Naive B cell (primary cell): ENCODE measurements around the gene ST8SIA3. TPM values are rescaled to one million over a fixed set of nuclear protein-coding genes. Genes with fewer than 3 reads are reported as not detected.

Source experiments
- ATAC-seq, 2 donors: fragments of 150-1000 bp; cut with Tn5 transposase; 2 replicates each; pipeline ENCODE4 v1.10.0; 2021; ENCODE audit warnings: low read depth in 2 of 2, mild to moderate bottlenecking in 2 of 2, moderate library complexity in 2 of 2
- DNase-seq: peaks from one replicate; pipeline ENCODE4 v3.0.0; 2022
- H3K27ac Mint-ChIP-seq, 6 donors: one replicate each; pipeline ENCODE4 v1.8.0; 2020 to 2022; ENCODE audit warnings: mild to moderate bottlenecking in 6 of 6, mixed read lengths in 6 of 6, moderate library complexity in 5 of 6, inconsistent platforms in 2 of 6
- H3K27me3 Mint-ChIP-seq, 3 donors: one replicate each; pipeline ENCODE4 v1.8.0; 2021 to 2022; ENCODE audit warnings: mixed read lengths in 3 of 3, mild to moderate bottlenecking in 1 of 3
- H3K36me3 Mint-ChIP-seq, 2 donors: one replicate each; pipeline ENCODE4 v1.8.0; 2020 to 2022; ENCODE audit warnings: mixed read lengths in 2 of 2, inconsistent platforms in 1 of 2, mild to moderate bottlenecking in 1 of 2
- H3K4me1 Mint-ChIP-seq, 3 donors: one replicate each; pipeline ENCODE4 v1.8.0; 2020 to 2022; ENCODE audit warnings: mixed read lengths in 3 of 3, inconsistent platforms in 1 of 3, mild to moderate bottlenecking in 1 of 3, moderate library complexity in 1 of 3
- H3K4me3 Mint-ChIP-seq, 8 donors: one replicate each; pipeline ENCODE4 v1.8.0; 2020 to 2022; ENCODE audit warnings: mild to moderate bottlenecking in 8 of 8, mixed read lengths in 8 of 8, moderate library complexity in 8 of 8, inconsistent platforms in 2 of 8
- H3K9me3 Mint-ChIP-seq, 7 donors: one replicate each; pipeline ENCODE4 v1.8.0; 2020 to 2022; ENCODE audit warnings: mixed read lengths in 7 of 7, mild to moderate bottlenecking in 5 of 7, inconsistent platforms in 2 of 7, moderate library complexity in 1 of 7
- polyA plus RNA-seq, 6 donors: library from polyadenylated mRNA; unstranded; fragments of 300-500 nt; fragmentation: Illumina TruSeq; gene quantifications; one replicate each; pipeline ENCODE4 v1.2.3, GENCODE V29; 2021; ENCODE audit warnings: low read depth in 6 of 6

Gene ST8SIA3, protein sequence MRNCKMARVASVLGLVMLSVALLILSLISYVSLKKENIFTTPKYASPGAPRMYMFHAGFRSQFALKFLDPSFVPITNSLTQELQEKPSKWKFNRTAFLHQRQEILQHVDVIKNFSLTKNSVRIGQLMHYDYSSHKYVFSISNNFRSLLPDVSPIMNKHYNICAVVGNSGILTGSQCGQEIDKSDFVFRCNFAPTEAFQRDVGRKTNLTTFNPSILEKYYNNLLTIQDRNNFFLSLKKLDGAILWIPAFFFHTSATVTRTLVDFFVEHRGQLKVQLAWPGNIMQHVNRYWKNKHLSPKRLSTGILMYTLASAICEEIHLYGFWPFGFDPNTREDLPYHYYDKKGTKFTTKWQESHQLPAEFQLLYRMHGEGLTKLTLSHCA
- polyA plus RNA-seq: not detected

DNA sequence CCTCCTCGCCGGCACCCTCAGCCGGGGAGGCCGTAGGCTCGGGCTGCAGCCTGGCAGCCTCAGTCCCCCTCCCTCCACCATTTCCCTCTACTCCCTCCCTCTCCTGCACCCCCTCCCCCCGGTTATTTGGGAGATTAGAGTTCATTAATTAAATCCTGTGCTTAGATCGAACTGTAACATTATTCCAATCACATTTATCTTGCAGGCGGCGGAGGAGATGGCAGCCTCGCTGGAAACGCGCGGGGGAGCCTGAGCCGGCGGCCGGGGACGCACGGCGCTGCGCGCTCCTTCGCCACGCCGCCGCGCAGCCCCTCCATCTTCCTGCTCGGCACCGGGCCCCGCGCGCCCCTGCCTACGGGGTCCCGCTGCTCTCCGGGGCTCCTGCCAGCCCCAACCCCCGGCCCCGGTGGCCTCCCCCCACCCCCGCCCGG, at the start of gene ST8SIA3:
Gene ST8SIA3, plus strand, starts transcription at position 287 of the 431 bp plus-strand sequence. CDS start 290 bp downstream, outside the sequence.
- no peak for DNase-seq
- Mint-ChIP-seq H3K9me3 (peaks cover 0 to 26% (median 9%) of the 10 kb centered on the region in 7 donors), H3K4me3 (peak within 1 kb of the TSS in 2 of 8 donors; percentile 53 to 68), H3K27ac (peak within 1 kb of the TSS in 2 of 6 donors; percentile 53 to 78), H3K27me3 (peaks cover 60 to 82% (median 77%) of the 10 kb centered on the region in 3 donors), H3K36me3 (peaks cover 12 to 17% of the 10 kb centered on the region in 2 donors), H3K4me1 (peaks cover 0 to 6% (median 0%) of the 10 kb centered on the region in 3 donors)
- ATAC-seq: no peak

DNA sequence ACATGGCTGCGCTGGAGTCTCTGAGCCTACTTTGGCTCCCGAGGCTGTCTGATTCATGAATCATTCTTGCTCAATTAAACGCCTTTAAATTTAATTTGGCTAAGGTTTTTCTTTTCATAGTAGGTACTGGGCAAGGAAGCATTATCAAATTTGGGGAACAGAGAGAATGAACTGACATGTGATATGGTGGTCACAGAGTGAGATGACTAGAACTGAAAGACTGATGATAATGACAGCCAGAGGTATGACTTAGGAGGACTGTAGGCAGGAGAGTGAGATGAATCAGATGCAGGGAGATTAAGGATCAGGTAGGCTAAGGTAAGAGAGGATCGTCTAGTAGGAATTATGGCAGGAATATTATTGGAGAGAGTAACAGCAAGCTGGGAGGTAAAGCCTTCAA, 40.9 kb upstream of the ST8SIA3 start:
- Mint-ChIP-seq H3K36me3 (no peaks in the 10 kb centered on the region), H3K27ac (no peak overlapping the region), H3K4me1 (no peaks in the 10 kb centered on the region), H3K9me3 (peaks cover 0 to 8% (median 3%) of the 10 kb centered on the region in 7 donors), H3K27me3 (peaks cover 0 to 4% (median 0%) of the 10 kb centered on the region in 3 donors), H3K4me3 (no peak overlapping the region)
- DNase-seq (no peak), ATAC-seq (no peak)

DNA sequence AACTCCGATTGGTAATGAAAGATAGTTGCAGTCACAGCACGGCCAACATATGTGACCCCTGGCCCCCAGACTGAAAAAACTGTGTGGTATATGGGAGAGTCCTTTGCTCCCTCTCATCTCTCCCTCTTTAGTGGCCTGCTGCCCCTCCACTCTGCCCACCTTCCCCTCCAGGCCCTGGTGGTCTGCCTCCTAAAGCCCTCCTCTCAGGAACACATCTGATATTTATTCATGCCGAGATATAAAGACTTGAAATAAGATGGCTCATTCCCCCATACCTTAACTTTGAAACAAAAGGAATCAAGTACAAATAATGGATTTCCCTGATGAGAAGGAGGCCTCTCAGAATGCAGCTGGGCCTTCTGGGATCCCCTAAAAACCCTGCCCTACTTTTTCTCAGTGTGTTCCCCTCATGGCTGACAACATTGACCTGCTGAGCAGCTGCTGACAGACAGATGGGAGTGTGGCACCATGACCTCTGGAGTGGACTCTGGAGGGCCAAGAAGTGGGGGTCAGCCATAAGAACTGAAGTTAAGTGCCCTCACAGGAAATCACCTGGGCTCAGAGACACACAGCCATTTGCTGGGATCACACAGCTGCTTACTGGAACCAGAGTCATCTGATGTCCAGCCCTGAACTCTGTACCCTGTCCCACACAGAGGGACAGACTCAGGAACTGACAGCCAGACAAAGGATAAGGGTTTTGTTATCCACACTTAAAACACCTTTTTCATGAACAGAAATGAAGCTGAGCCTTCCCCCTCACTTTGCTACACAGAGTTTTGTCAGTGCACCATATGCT, 39.8 kb upstream of the ST8SIA3 start:
- Mint-ChIP-seq H3K27ac (no peak overlapping the region), H3K36me3 (no peaks in the 10 kb centered on the region), H3K27me3 (peaks cover 0 to 4% (median 0%) of the 10 kb centered on the region in 3 donors)

DNA sequence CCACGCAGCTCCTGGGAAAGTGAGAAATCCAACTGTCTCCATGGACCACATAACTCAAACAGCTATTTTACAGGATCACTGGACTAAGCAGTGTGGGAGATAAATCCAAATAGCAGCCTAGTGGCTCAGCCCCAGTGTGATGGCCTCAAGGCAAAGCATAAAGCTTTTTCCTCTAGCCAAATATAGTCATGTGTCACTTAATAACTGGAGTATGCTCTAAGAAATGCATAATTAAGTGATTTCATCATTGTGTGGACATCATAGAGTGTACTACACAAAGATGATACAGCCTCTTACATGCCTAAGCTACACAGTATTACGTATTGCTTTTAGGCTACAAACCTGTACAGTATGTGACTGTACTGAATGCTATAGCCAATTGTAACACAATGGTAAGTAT, 31.8 kb upstream of the ST8SIA3 start:
- Mint-ChIP-seq H3K9me3 (peaks cover 0 to 6% (median 5%) of the 10 kb centered on the region in 7 donors), H3K36me3 (no peaks in the 10 kb centered on the region), H3K27ac (no peak overlapping the region), H3K4me3 (no peak overlapping the region), H3K4me1 (no peaks in the 10 kb centered on the region), H3K27me3 (peaks cover 8 to 14% (median 13%) of the 10 kb centered on the region in 3 donors)
- ATAC-seq: no peak
- DNase-seq: no peak

More for the DNA sequence above, 39.8 kb upstream of the ST8SIA3 start:
- ATAC-seq (no peak), DNase-seq (no peak)
- peaks cover 0 to 6% (median 3%) of the 10 kb centered on the region in 7 donors for H3K9me3 Mint-ChIP-seq
- H3K4me3 Mint-ChIP-seq: no peak overlapping the region
- H3K4me1 Mint-ChIP-seq: no peaks in the 10 kb centered on the region

DNA sequence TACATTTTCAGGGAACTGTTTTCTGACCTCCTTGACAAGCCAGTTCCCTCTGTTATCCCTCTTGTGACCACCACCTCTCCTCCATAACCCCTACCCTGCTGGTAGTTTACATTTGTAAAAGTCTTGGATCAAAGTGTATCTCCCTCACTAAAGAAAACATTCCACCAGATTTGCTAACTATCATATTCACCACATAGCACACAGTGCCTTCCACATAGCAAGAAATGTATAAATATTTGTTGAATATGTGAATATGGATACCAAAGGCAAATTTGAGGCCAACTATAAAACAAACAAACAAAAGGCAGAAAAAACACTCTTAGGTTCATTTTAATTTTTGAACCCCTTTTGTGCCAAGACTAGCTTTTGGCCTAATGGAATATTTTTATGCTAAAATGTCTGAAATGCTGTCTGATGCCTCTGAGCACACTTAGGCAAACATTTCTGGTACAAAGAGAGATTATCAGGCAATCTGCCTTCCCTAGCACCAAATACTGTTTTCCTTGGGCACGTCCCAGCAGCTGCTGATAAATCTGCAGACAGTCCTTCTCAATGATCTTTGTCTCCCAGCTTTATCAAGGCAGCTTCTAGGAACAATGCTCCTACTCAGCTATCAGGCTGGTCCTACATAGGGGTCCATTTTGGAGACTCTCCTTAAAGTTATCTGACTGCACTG, 26.7 kb upstream of the ST8SIA3 start:
- DNase-seq: no peak
- Mint-ChIP-seq H3K36me3 (no peaks in the 10 kb centered on the region), H3K4me1 (no peaks in the 10 kb centered on the region)

DNA sequence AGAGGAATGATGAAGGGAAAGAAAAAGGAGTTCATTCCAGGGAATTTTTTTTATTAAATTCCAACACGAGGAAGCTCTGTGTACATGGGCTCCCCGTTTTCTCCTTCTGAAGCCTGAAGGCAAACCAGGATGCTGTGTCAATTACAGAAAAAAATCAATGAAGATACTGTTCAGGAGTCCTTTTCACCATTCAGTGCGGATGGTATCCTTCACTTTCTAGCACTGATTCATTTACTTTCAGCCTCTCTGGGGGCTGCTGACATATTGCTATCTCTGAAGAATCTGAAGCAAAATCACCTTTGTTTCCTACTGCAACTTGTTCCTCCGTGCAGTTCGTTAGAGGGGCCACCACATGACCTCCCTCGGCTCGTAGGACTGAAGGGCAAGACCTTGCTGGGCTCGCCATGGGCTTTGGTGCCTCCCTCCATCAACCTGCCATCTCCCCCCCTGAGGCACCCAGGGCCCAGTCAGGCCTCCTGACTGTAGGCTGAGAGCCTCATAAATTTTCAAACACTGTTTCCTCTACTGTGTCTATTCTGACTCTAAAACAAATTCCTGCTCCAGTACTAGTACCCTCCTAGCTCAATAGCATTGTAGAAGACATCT, 25.5 kb upstream of the ST8SIA3 start:
- H3K4me3 Mint-ChIP-seq: no peak overlapping the region
- DNase-seq (no peak), ATAC-seq (no peak)
- no peaks in the 10 kb centered on the region for H3K36me3 Mint-ChIP-seq
- peaks cover 0 to 15% (median 6%) of the 10 kb centered on the region in 7 donors for H3K9me3 Mint-ChIP-seq
- H3K27ac Mint-ChIP-seq: no peak overlapping the region
- peaks cover 12 to 23% (median 21%) of the 10 kb centered on the region in 3 donors for H3K27me3 Mint-ChIP-seq
- no peaks in the 10 kb centered on the region for H3K4me1 Mint-ChIP-seq

More for the DNA sequence above, 26.7 kb upstream of the ST8SIA3 start:
- peaks cover 0 to 11% (median 6%) of the 10 kb centered on the region in 7 donors for H3K9me3 Mint-ChIP-seq
- H3K4me3 Mint-ChIP-seq: no peak overlapping the region
- H3K27me3 Mint-ChIP-seq: peaks cover 12 to 23% (median 18%) of the 10 kb centered on the region in 3 donors
- ATAC-seq: no peak
- H3K27ac Mint-ChIP-seq: no peak overlapping the region

DNA sequence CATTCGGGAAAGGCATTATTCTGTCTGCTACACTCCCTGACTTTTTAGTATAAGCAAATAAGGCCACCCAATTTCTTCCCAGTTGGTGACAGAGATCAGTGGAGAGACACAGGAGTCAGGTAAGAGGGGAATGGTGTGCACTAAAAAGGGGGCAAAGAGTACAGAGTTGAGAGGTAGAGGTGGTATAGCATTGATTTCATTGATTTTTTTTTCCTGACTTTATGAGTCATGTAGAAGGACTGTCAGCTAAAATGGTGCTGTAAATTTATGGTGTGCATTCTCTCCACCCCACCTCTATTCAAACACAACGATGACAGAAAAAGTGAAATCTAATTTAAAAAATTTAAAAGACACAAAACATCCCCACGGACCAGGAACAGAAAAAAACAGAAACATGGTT, 23.7 kb upstream of the ST8SIA3 start:
- H3K4me3 Mint-ChIP-seq: no peak overlapping the region
- peaks cover 10 to 17% (median 14%) of the 10 kb centered on the region in 3 donors for H3K27me3 Mint-ChIP-seq
- H3K4me1 Mint-ChIP-seq: no peaks in the 10 kb centered on the region
- ATAC-seq (no peak), DNase-seq (no peak)
- H3K36me3 Mint-ChIP-seq: no peaks in the 10 kb centered on the region
- peaks cover 0 to 15% (median 4%) of the 10 kb centered on the region in 7 donors for H3K9me3 Mint-ChIP-seq
- H3K27ac Mint-ChIP-seq: no peak overlapping the region

DNA sequence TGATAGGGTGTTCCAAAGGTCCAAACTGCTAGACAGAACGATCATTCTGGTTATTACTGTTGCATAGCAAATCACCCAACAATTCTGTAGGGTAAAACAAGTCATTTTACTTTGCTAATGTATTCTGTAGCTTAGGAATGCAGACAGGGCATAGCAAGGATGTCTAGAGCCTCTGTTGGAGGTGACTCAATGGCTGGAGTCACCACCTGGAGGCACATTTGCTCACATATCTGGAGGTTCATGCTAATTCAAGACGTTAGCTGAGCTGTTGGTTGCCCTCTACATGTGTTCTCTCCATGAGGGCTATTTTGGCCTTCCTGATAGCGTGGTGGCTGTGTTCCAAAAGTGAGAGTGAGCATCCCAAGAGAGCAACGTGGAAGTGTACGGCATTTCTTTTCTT, 22.5 kb upstream of the ST8SIA3 start:
- Mint-ChIP-seq H3K4me3 (no peak overlapping the region), H3K36me3 (no peaks in the 10 kb centered on the region), H3K4me1 (no peaks in the 10 kb centered on the region), H3K9me3 (peaks cover 0 to 15% (median 4%) of the 10 kb centered on the region in 7 donors), H3K27ac (no peak overlapping the region), H3K27me3 (peaks cover 13 to 25% (median 21%) of the 10 kb centered on the region in 3 donors)
- ATAC-seq (no peak), DNase-seq (no peak)

DNA sequence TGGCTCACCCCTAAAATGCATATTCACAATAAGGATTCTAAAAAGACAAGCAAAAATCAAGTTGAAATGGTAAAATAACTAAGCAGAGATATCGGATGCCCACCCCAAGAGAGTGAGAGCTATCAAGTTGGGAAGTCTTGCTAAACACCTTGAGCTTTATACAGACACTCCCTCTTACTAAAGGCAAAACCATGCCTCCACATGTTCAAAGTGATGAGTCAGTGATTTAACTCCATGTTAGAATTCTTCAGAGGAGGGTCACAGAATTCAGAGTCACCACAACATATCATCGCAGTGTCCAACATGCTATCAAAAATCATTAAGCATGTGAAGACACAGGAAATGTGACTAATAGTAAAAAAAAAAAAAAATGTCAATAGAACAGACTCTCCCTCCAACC, 20.6 kb upstream of the ST8SIA3 start:
- H3K27me3 Mint-ChIP-seq: peaks cover 14 to 20% (median 16%) of the 10 kb centered on the region in 3 donors
- no peak overlapping the region for H3K4me3 Mint-ChIP-seq
- peaks cover 0 to 10% (median 0%) of the 10 kb centered on the region in 7 donors for H3K9me3 Mint-ChIP-seq
- DNase-seq (no peak), ATAC-seq (no peak)
- no peaks in the 10 kb centered on the region for H3K36me3 Mint-ChIP-seq
- no peaks in the 10 kb centered on the region for H3K4me1 Mint-ChIP-seq
- no peak overlapping the region for H3K27ac Mint-ChIP-seq

DNA sequence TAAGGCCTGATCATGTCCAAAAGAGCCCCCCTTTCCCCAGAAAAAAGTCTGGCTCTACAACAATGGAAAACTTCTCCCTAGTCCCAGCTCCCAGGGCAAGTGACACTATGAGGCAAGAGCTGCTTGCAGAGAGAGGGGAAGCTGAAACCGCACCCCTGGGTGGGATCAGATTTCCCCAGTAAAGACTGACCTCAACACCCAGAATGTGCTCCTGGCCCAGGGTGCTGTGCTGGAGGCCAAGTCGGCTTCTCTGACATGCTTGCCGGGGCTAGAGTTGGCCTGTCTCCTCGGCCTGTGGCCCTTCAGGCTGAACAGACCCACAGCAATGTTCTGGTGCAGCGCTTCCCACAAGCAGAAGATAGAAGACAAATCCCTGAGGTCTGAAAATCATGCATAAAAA, 18.4 kb upstream of the ST8SIA3 start:
- Mint-ChIP-seq H3K36me3 (no peaks in the 10 kb centered on the region), H3K9me3 (peaks cover 0 to 4% (median 1%) of the 10 kb centered on the region in 7 donors), H3K4me3 (no peak overlapping the region), H3K27ac (no peak overlapping the region), H3K27me3 (peaks cover 12 to 27% (median 18%) of the 10 kb centered on the region in 3 donors), H3K4me1 (no peaks in the 10 kb centered on the region)
- ATAC-seq: no peak
- DNase-seq: no peak

DNA sequence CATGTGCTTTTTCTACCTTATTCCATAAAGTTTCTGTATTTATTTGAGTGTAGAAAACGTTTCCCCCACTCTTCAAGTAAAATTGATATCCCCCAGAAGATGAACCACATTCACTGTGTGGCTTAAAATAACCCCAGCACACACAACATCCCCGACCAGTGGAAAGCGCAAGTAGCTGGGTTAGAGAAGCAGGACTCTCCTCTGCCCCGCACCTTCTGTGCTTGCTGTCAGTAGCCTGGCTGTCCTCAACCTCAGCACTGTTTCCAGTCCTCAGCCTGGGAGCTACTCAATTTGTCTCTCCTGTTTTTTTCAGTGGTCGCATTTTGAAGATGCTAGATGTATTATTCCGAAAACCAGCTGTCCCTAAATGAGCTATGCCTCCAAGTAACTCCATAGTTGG, 18.0 kb upstream of the ST8SIA3 start:
- peaks cover 15 to 32% (median 23%) of the 10 kb centered on the region in 3 donors for H3K27me3 Mint-ChIP-seq

DNA sequence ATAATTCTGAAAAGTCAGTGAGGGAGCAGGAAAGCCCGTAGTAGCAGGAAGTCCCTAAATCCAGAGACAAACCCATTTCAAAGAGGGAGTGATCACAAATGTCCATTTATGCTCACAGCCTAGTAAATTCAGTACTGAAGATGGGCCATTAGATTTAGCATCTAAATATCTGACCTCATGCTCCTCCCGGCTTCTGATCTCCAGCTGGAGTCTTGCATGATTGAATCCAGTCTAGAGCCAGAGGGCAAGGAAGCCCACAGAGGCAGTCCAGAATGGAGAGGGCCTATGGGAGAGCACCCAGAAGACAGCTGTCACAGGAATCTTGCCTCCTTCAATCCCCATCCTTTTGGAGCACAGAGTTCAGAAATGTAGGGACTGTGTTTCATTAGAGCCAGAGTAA, 16.0 kb upstream of the ST8SIA3 start:
- peaks cover 15 to 48% (median 42%) of the 10 kb centered on the region in 3 donors for H3K27me3 Mint-ChIP-seq
- H3K36me3 Mint-ChIP-seq: no peaks in the 10 kb centered on the region
- ATAC-seq: no peak
- H3K4me3 Mint-ChIP-seq: no peak overlapping the region
- H3K9me3 Mint-ChIP-seq: peaks cover 0 to 3% (median 1%) of the 10 kb centered on the region in 7 donors
- no peak for DNase-seq
- H3K27ac Mint-ChIP-seq: no peak overlapping the region
- no peaks in the 10 kb centered on the region for H3K4me1 Mint-ChIP-seq

More for the DNA sequence above, 18.0 kb upstream of the ST8SIA3 start:
- Mint-ChIP-seq H3K4me1 (no peaks in the 10 kb centered on the region), H3K9me3 (peaks cover 0 to 4% (median 1%) of the 10 kb centered on the region in 7 donors), H3K27ac (no peak overlapping the region), H3K36me3 (no peaks in the 10 kb centered on the region), H3K4me3 (no peak overlapping the region)
- no peak for ATAC-seq
- no peak for DNase-seq

DNA sequence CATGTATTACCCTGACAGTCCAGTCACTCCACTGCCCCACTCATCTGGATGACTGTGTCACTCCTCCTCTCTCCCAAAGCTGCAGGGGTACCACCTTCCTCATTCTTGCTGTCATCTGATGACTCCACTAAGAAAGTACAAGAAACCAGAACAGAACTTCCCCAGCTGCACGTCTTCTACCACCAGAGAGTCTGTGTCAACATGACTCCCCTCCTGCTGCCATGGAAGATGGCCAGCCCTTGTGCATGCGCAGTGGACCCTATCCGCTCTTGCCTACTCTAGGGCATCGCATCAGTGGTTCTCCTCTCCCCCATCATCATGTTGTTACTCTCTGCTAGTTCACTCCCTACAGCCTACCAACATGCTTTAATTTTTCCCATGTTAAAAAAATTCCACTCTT, 14.5 kb upstream of the ST8SIA3 start:
- Mint-ChIP-seq H3K27me3 (peaks cover 10 to 54% (median 50%) of the 10 kb centered on the region in 3 donors), H3K27ac (no peak overlapping the region), H3K4me1 (no peaks in the 10 kb centered on the region), H3K9me3 (peaks cover 0 to 3% (median 0%) of the 10 kb centered on the region in 7 donors), H3K36me3 (no peaks in the 10 kb centered on the region), H3K4me3 (no peak overlapping the region)
- no peak for DNase-seq
- ATAC-seq: no peak
